H1 (cell line): ENCODE results near the gene NKX2-4. TPM values are rescaled to one million over a fixed set of nuclear protein-coding genes. Genes with fewer than 3 reads are reported as not detected.

ENCODE experiments used
- CTCF ChIA-PET: fragments of 300-600 bp; sonication (Branson Sonifier 250); formaldehyde crosslinking; loops from one replicate; lab custom pipeline; 2021; ENCODE audit not compliant: partially characterized antibody; lab: Charles Lee
- POLR2A ChIA-PET: fragments of 300-600 bp; sonication (Branson Sonifier 250); formaldehyde crosslinking; loops from one replicate; lab custom pipeline; 2021; ENCODE audit warnings: inconsistent platforms; ENCODE audit not compliant: partially characterized antibody; lab: Charles Lee
- DNase-seq, 2 experiments: peaks; one replicate each; pipeline versions ENCODE4 v3.0.0 to v3.0.0-alpha.2; 2010 to 2022; ENCODE audit warnings: low spot score in 2 of 2, low read depth in 1 of 2, mixed read lengths in 1 of 2
- FAIRE-seq: peaks from 2 replicates; lab custom pipeline; 2011; peaks lifted over from hg19 to GRCh38; lab: Jason Lieb, UNC
- H2AFZ ChIP-seq: 2 replicates; pipeline ENCODE4 v1.8.1; 2012; ENCODE audit warnings: low read length, inconsistent platforms
- H2AK5ac ChIP-seq: 2 replicates; pipeline ENCODE4 v1.6.1; 2013; ENCODE audit warnings: low read depth, low read length
- H2BK120ac ChIP-seq: replicated peaks from 2 replicates; pipeline ENCODE3; 2013; ENCODE audit warnings: low read depth, low read length, inconsistent platforms
- H2BK12ac ChIP-seq: 2 replicates; pipeline ENCODE4 v1.6.1; 2013; ENCODE audit warnings: low read depth, low read length
- H2BK15ac ChIP-seq: 2 replicates; pipeline ENCODE4 v1.6.1; 2013; ENCODE audit warnings: low read length
- H2BK20ac ChIP-seq: 2 replicates; pipeline ENCODE4 v1.6.1; 2013; ENCODE audit warnings: low read length
- H2BK5ac ChIP-seq: 2 replicates; pipeline ENCODE4 v1.6.1; 2013; ENCODE audit warnings: low read depth, low read length
- H3K14ac ChIP-seq: 2 replicates; pipeline ENCODE4 v1.6.1; 2013; ENCODE audit warnings: inconsistent platforms; ENCODE audit not compliant: insufficient read length
- H3K18ac ChIP-seq: 2 replicates; pipeline ENCODE4 v1.6.1; 2013; ENCODE audit warnings: low read length; ENCODE audit errors: extremely low read depth
- H3K23ac ChIP-seq: 2 replicates; pipeline ENCODE4 v1.6.1; 2013; ENCODE audit warnings: inconsistent platforms; ENCODE audit not compliant: insufficient read length
- H3K23me2 ChIP-seq: 2 replicates; pipeline ENCODE4 v1.6.1; 2013; ENCODE audit warnings: low read depth, low read length
- H3K27ac ChIP-seq: 2 replicates; pipeline ENCODE4 v1.6.1; 2011; ENCODE audit warnings: low read depth, low read length, inconsistent platforms
- H3K27me3 ChIP-seq, 4 experiments: replicated peaks in 1 of 4; 1 replicate in 1 of 4; 2 replicates in 3 of 4; pipeline versions ENCODE4 v1.6.1 to v1.8.1; 2011 to 2013; ENCODE audit warnings: low read length in 3 of 4, mild to moderate bottlenecking in 3 of 4, inconsistent platforms in 2 of 4, mixed read lengths in 2 of 4, moderate library complexity in 1 of 4; ENCODE audit not compliant: control insufficient read depth in 3 of 4, insufficient read depth in 3 of 4; ENCODE audit errors: extremely low read depth in 1 of 4
- H3K36me3 ChIP-seq, 4 experiments: 2 replicates each; pipeline versions ENCODE4 v1.6.1 to v1.8.1; 2011 to 2013; ENCODE audit warnings: mild to moderate bottlenecking in 4 of 4, low read length in 3 of 4, moderate library complexity in 2 of 4, control low read depth in 1 of 4, inconsistent platforms in 1 of 4; ENCODE audit not compliant: insufficient read depth in 4 of 4, control insufficient read depth in 2 of 4
- H3K4ac ChIP-seq: replicated peaks from 2 replicates; pipeline ENCODE3; 2013; ENCODE audit warnings: low read length, low read depth, mixed read lengths, inconsistent platforms; ENCODE audit not compliant: insufficient read length
- H3K4me1 ChIP-seq, 4 experiments: replicated peaks in 1 of 4; 1 replicate in 1 of 4; 2 replicates in 3 of 4; pipeline versions ENCODE4 v1.6.1 to v1.8.1; 2011 to 2013; ENCODE audit warnings: low read length in 3 of 4, inconsistent platforms in 2 of 4, mixed read lengths in 1 of 4; ENCODE audit not compliant: insufficient read depth in 4 of 4, control insufficient read depth in 3 of 4
- H3K4me2 ChIP-seq, 2 experiments: 2 replicates each; pipeline versions ENCODE4 v1.6.1 to v1.8.1; 2011 to 2013; ENCODE audit warnings: low read depth in 2 of 2, low read length in 2 of 2, control low read depth in 1 of 2, inconsistent platforms in 1 of 2, mild to moderate bottlenecking in 1 of 2; ENCODE audit not compliant: insufficient read depth in 1 of 2
- H3K4me3 ChIP-seq, 4 experiments: fragments of 200-600, 300-600 bp in 1 of 4; sonication (generic), shearing (Covaris generic), sonication (Bioruptor Twin) in 1 of 4; 2 replicates each; pipeline versions ENCODE4 v1.5.1 to v1.8.1; 2011 to 2016; ENCODE audit warnings: low read length in 4 of 4, low read depth in 3 of 4, control low read depth in 2 of 4, inconsistent platforms in 2 of 4, mild to moderate bottlenecking in 2 of 4, mixed read lengths in 1 of 4, moderate library complexity in 1 of 4; ENCODE audit not compliant: insufficient read depth in 2 of 4; ENCODE audit errors: extremely low read depth in 1 of 4
- H3K56ac ChIP-seq: replicated peaks from 2 replicates; pipeline ENCODE3; 2013; ENCODE audit warnings: low read depth, mild to moderate bottlenecking, mixed read lengths, low read length, inconsistent platforms; ENCODE audit not compliant: insufficient read length
- H3K79me1 ChIP-seq: 2 replicates; pipeline ENCODE4 v1.6.1; 2013; ENCODE audit warnings: low read depth, low read length, control low read depth
- H3K79me2 ChIP-seq, 2 experiments: 2 replicates each; pipeline versions ENCODE4 v1.6.1 to v1.8.1; 2012 to 2013; ENCODE audit warnings: low read length in 2 of 2, mild to moderate bottlenecking in 2 of 2, inconsistent platforms in 1 of 2; ENCODE audit not compliant: insufficient read depth in 2 of 2, control insufficient read depth in 1 of 2
- H3K9ac ChIP-seq, 4 experiments: replicated peaks in 1 of 4; 1 replicate in 1 of 4; 2 replicates in 3 of 4; pipeline versions ENCODE4 v1.6.1 to v1.8.1; 2011 to 2013; ENCODE audit warnings: low read depth in 3 of 4, low read length in 3 of 4, control low read depth in 2 of 4, mild to moderate bottlenecking in 2 of 4, moderate library complexity in 2 of 4, inconsistent platforms in 1 of 4; ENCODE audit errors: extremely low read depth in 1 of 4
- H3K9me3 ChIP-seq, 2 experiments: 2 replicates each; pipeline versions ENCODE4 v1.6.1 to v1.8.1; 2012 to 2013; ENCODE audit warnings: mild to moderate bottlenecking in 2 of 2, moderate library complexity in 2 of 2, control low read depth in 1 of 2, inconsistent platforms in 1 of 2, low read depth in 1 of 2, low read length in 1 of 2, mixed read lengths in 1 of 2; ENCODE audit not compliant: insufficient read depth in 2 of 2
- H4K20me1 ChIP-seq, 2 experiments: replicated peaks in 1 of 2; 2 replicates each; pipeline versions ENCODE3 to v1.8.1; 2011 to 2013; ENCODE audit warnings: inconsistent platforms in 2 of 2, low read length in 2 of 2, mild to moderate bottlenecking in 1 of 2; ENCODE audit not compliant: insufficient read depth in 2 of 2, control insufficient read depth in 1 of 2
- H4K5ac ChIP-seq: 2 replicates; pipeline ENCODE4 v1.6.1; 2013; ENCODE audit warnings: low read length, low read depth, mixed read lengths, inconsistent platforms; ENCODE audit not compliant: insufficient read length
- H4K8ac ChIP-seq: 2 replicates; pipeline ENCODE4 v1.8.0; 2013; ENCODE audit warnings: mild to moderate bottlenecking, moderate library complexity, low read length, inconsistent platforms; ENCODE audit not compliant: insufficient read depth; ENCODE audit errors: extremely low read depth
- H4K91ac ChIP-seq: replicated peaks from 2 replicates; pipeline ENCODE3; 2013; ENCODE audit warnings: low read length, mixed read lengths, inconsistent platforms; ENCODE audit not compliant: insufficient read length
- ATF3 ChIP-seq: IDR thresholded peaks from 2 replicates; pipeline ENCODE4 v1.6.1; 2011; ENCODE audit warnings: low read depth, mild to moderate bottlenecking, low read length; ENCODE audit not compliant: insufficient read depth
- WGBS, 2 experiments: shearing (Covaris generic) in 1 of 2; methylation state at CpG; one replicate each; pipeline versions ENCODE4 v1.1.6 to v1.1.7; 2013 to 2015; ENCODE audit warnings: low lambda C conversion rate in 2 of 2, mixed read lengths in 2 of 2, inconsistent platforms in 1 of 2, low coverage in 1 of 2, missing lambda C conversion rate in 1 of 2; ENCODE audit not compliant: insufficient replicate concordance in 2 of 2, insufficient coverage in 1 of 2, insufficient read length in 1 of 2; ENCODE audit errors: extremely low coverage in 1 of 2, missing lambda C conversion rate in 1 of 2; 5-methylcytosine and 5-hydroxymethylcytosine counted together
- polyA plus RNA-seq, 7 experiments: library from polyadenylated mRNA; depleted of rRNA in 3 of 7; stranded (reverse) in 5 of 7; unstranded in 2 of 7; fragments of >200 nt in 5 of 7; fragments of 200-250 nt in 2 of 7; gene quantifications; 1 replicate in 5 of 7; 2 replicates in 1 of 7; 4 replicates in 1 of 7; pipeline versions ENCODE4 v1.2.1 to v1.2.3, GENCODE V29; 2011 to 2013; ENCODE audit warnings: missing spikeins in 2 of 7, mixed read lengths in 2 of 7
- total RNA-seq: library from RNA; stranded (reverse); fragmentation: NEBNext Ultra II Directional; extraction: Animal tissue kit (Norgen Biotek cat#: 25700); gene quantifications from 2 replicates; pipeline ENCODE4 v1.2.1, GENCODE V29; 2021

The NKX2-4 gene
- total and polyA plus RNA-seq, 2 of the 8 experiments (the other 6 are each of a cell fraction or from before 2014, with no cell fraction given) = 0.12 to 0.37 TPM

DNA sequence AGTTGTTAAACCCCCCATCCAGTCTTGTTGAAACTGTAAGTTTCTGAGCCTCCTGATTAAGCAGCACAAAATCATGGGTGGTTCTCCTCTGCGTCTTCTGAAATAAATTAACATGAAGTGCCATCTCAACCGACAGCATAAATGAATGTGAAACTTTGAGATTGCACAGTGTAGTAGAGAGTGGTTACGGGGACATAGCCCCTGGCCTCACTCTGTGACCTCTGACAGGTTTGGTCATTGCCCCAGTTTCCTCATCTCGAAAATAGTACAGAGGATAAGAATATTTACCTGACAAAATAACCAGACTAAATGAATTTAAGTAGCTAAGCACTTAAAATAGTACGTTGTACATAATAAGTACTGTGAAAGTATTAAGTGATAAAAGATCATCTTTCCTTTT is 19.1 kb downstream of the NKX2-4 start:
- H3K27ac ChIP-seq = no peak overlapping the region
- DNase-seq = no peak

More for the DNA sequence above, 19.1 kb downstream of the NKX2-4 start:
- ChIA-PET CTCF (interaction anchor here (0.6 kb wide), 1 partner anchor 844 kb away, joined by 4 read pairs; no protein-coding TSS in a partner anchor), POLR2A (no interaction called here)
- H3K4me3 ChIP-seq = no peak overlapping the region
- no peak overlapping the region for H3K14ac ChIP-seq
- peaks cover 0 to 22% (median 4%) of the 10 kb centered on the region in 4 experiments; a peak in 5 of 8 replicates for H3K36me3 ChIP-seq
- no peak overlapping the region for H2BK15ac ChIP-seq
- no peak overlapping the region for H4K5ac ChIP-seq
- no peak overlapping the region for H2AK5ac ChIP-seq
- H3K79me2 ChIP-seq = peaks cover 0 to 51% of the 10 kb centered on the region in 2 experiments; a peak in 2 of 4 replicates
- H2BK5ac ChIP-seq = no peak overlapping the region
- H3K9me3 ChIP-seq = no peaks in the 10 kb centered on the region
- H3K18ac ChIP-seq = no peak overlapping the region
- H3K23me2 ChIP-seq = no peaks in the 10 kb centered on the region
- no peak overlapping the region for H3K9ac ChIP-seq
- peaks cover 3 to 8% of the 10 kb centered on the region in 2 experiments for H4K20me1 ChIP-seq
- H4K91ac ChIP-seq = no peak overlapping the region
- no peak overlapping the region for H3K23ac ChIP-seq
- no peak overlapping the region for H4K8ac ChIP-seq
- H2BK12ac ChIP-seq = no peak overlapping the region
- H2BK120ac ChIP-seq = no peak overlapping the region
- H3K4me2 ChIP-seq = no peak overlapping the region
- no peak overlapping the region for H3K56ac ChIP-seq
- WGBS, 2 experiments = 86% methylated on average over 5 of the region's 5 CpGs; no CpG with 5 or more reads in 1 of the 2 experiments
- FAIRE-seq = no peak
- H3K4me1 ChIP-seq = no peaks in the 10 kb centered on the region
- TF ChIP-seq ATF3 = no peak
- no peak overlapping the region for H2BK20ac ChIP-seq
- H3K4ac ChIP-seq = no peak overlapping the region
- H2AFZ ChIP-seq = no peak overlapping the region
- no peaks in the 10 kb centered on the region for H3K27me3 ChIP-seq
- peaks cover 4% of the 10 kb centered on the region; the same call in 1 of the 2 replicates for H3K79me1 ChIP-seq
